Gastrocnemius medialis (tissue), 4 donors: Measurements from ENCODE around the gene BCAT1. TPM values are rescaled to one million over a fixed set of nuclear protein-coding genes. Genes with fewer than 3 reads are reported as not detected.
"Not testable (repeated sequence)": the region's sequence is repeated elsewhere in the genome, so short reads cannot be mapped to it uniquely, and the experiment has no call there.

Experiments
- ATAC-seq, 2 donors: fragments of 150-250 bp; one replicate each; pipeline ENCODE4 v1.9.1; 2016
- DNase-seq, 2 donors: peaks; one replicate each; pipeline ENCODE4 v3.0.0-alpha.2; 2019
- H3K27ac ChIP-seq, 4 donors: fragments of 200-600 bp; sonication (generic); 1 replicate in 1 of 4; 2 replicates in 3 of 4; pipeline ENCODE4 v1.5.1; 2016 to 2018; ENCODE audit warnings: mild to moderate bottlenecking in 2 of 4, moderate library complexity in 1 of 4
- H3K27me3 ChIP-seq, 3 donors: fragments of 200-600 bp; sonication (generic) in 2 of 3; 1 replicate in 1 of 3; 2 replicates in 2 of 3; pipeline versions ENCODE4 v1.5.1 to v1.6.0; 2016 to 2019; ENCODE audit warnings: mild to moderate bottlenecking in 1 of 3, moderate library complexity in 1 of 3
- H3K36me3 ChIP-seq, 2 donors: fragments of 200-600 bp; sonication (generic) in 1 of 2; one replicate each; pipeline ENCODE4 v1.5.1; 2017 to 2018
- H3K4me1 ChIP-seq, 2 donors: fragments of 200-600 bp; sonication (generic) in 1 of 2; one replicate each; pipeline ENCODE4 v1.5.1; 2016 to 2017; ENCODE audit warnings: mild to moderate bottlenecking in 2 of 2
- H3K4me3 ChIP-seq, 4 donors: fragments of 200-600 bp; sonication (generic) in 3 of 4; 1 replicate in 1 of 4; 2 replicates in 3 of 4; pipeline ENCODE4 v1.5.1; 2016 to 2019; ENCODE audit warnings: mild to moderate bottlenecking in 2 of 4
- H3K9me3 ChIP-seq, 3 donors: fragments of 200-600 bp; sonication (generic) in 2 of 3; 1 replicate in 1 of 3; 2 replicates in 2 of 3; pipeline ENCODE4 v1.5.1; 2016 to 2019
- CTCF ChIP-seq, 5 experiments: fragments of 450-650 bp in 3 of 5; fragments of 200-600 bp in 2 of 5; sonication (generic) in 2 of 5; IDR thresholded peaks in 4 of 5; conservative IDR thresholded peaks in 1 of 5; 1 replicate in 4 of 5; 2 replicates in 1 of 5; pipeline ENCODE4 v1.5.1; 2016 to 2019; ENCODE audit warnings: antibody characterized with exemption in 5 of 5, mild to moderate bottlenecking in 3 of 5, moderate library complexity in 3 of 5
- POLR2A ChIP-seq, 2 donors: fragments of 450-650 bp; IDR thresholded peaks; one replicate each; pipeline ENCODE4 v1.6.1; 2017; ENCODE audit warnings: antibody characterized with exemption in 2 of 2, mild to moderate bottlenecking in 2 of 2, moderate library complexity in 2 of 2
- in situ Hi-C, 4 donors: fragments of 200-750 bp; cut with MboI; loops; one replicate each; pipeline versions ENCODE4 v1.15.0 to v1.8.0; 2017; ENCODE audit warnings: low sequenced_read_pairs in 4 of 4
- intact Hi-C: fragments of 100-400 bp; cut with DNase I; formaldehyde crosslinking; loops from one replicate; pipeline ENCODE4 v1.15.1; 2023; ENCODE audit warnings: low total_unique reads
- total RNA-seq, 4 donors: library from RNA; depleted of rRNA; stranded (reverse); fragments of >200 nt; gene quantifications; one replicate each; pipeline versions ENCODE4 v1.1.0 to v1.2.3, GENCODE V29; 2016

BCAT1 gene
- total RNA-seq, 4 donors from 2014 or later: 1.6 to 7.5 (median 3.9) TPM

- Histone ChIP-seq H3K9me3 (no peaks in the 10 kb centered on the region), H3K27me3 (no peaks in the 10 kb centered on the region), H3K27ac (no peak overlapping the region), H3K4me3 (no peak overlapping the region), H3K36me3 (no peaks in the 10 kb centered on the region), H3K4me1 (no peaks in the 10 kb centered on the region)
- in situ Hi-C loops: no loop called here
- intact Hi-C loops: no loop called here
- TF ChIP-seq POLR2A (IDR thresholded peaks at IDR 0.05): no peak
- TF ChIP-seq CTCF (IDR thresholded peaks at IDR 0.05 in 4 of 5, conservative IDR thresholded peaks at IDR 0.05 in 1 of 5): no peak
- no peak for DNase-seq
- no peak for ATAC-seq
Measured at GRCh38 chr12:24933694-24934407, 15.1 kb downstream of the BCAT1 start.

DNA sequence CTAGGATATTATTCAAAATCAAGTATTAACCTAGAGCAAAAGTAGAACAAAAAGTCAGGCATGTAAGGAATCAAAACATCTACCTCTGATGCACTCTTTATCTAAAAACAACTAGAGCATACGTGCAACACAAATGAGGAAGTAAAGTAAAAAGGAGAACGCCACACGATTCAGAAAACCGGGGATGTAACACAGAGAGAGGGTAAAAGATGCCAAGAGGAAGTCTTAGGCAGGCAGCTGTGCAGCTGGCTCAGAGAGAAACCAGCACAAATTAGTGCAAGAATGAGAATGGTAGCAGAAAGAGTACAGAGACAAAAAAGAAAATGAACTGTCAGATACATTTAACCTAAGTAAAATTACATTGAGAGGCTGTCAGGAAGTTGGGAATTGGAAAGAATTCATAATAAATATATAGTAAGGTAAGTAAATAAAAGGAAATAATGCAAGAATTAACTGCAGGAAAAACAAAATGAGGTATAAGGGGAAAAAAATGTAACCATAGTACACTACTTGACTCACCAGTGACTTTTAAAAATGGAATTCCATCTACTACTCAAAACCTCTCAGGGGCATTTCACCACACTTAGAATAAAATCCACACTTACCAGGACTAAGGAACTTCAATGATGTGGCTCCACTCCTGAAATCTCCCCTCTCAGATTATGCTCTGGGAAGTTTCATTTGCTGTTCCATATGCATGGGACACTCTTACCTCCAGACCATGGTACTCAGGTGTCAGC, 17.1 kb downstream of the BCAT1 start:
- intact Hi-C loops (no loop called here), in situ Hi-C loops (no loop called here)
- ATAC-seq: no peak
- H3K27me3 ChIP-seq: no peaks in the 10 kb centered on the region
- H3K4me1 ChIP-seq: no peaks in the 10 kb centered on the region
- H3K36me3 ChIP-seq: no peaks in the 10 kb centered on the region
- no peak overlapping the region for H3K4me3 ChIP-seq
- H3K9me3 ChIP-seq: no peaks in the 10 kb centered on the region
- H3K27ac ChIP-seq: no peak overlapping the region
- DNase-seq: no peak
- TF ChIP-seq CTCF (IDR thresholded peaks at IDR 0.05 in 4 of 5, conservative IDR thresholded peaks at IDR 0.05 in 1 of 5) (no peak), POLR2A (IDR thresholded peaks at IDR 0.05) (no peak)

GRCh38 chr12:24929953-24930352, 18.9 kb downstream of the BCAT1 start:
- TF ChIP-seq POLR2A (IDR thresholded peaks at IDR 0.05) (no peak), CTCF (IDR thresholded peaks at IDR 0.05 in 4 of 5, conservative IDR thresholded peaks at IDR 0.05 in 1 of 5) (no peak)
- intact Hi-C loops: no loop called here
- no peaks in the 10 kb centered on the region for H3K9me3 ChIP-seq
- ATAC-seq (no peak), DNase-seq (no peak)
- H3K4me1 ChIP-seq: no peaks in the 10 kb centered on the region
- in situ Hi-C loops: no loop called here
- H3K27ac ChIP-seq: no peak overlapping the region
- no peaks in the 10 kb centered on the region for H3K36me3 ChIP-seq
- no peak overlapping the region for H3K4me3 ChIP-seq
- H3K27me3 ChIP-seq: no peaks in the 10 kb centered on the region

DNA sequence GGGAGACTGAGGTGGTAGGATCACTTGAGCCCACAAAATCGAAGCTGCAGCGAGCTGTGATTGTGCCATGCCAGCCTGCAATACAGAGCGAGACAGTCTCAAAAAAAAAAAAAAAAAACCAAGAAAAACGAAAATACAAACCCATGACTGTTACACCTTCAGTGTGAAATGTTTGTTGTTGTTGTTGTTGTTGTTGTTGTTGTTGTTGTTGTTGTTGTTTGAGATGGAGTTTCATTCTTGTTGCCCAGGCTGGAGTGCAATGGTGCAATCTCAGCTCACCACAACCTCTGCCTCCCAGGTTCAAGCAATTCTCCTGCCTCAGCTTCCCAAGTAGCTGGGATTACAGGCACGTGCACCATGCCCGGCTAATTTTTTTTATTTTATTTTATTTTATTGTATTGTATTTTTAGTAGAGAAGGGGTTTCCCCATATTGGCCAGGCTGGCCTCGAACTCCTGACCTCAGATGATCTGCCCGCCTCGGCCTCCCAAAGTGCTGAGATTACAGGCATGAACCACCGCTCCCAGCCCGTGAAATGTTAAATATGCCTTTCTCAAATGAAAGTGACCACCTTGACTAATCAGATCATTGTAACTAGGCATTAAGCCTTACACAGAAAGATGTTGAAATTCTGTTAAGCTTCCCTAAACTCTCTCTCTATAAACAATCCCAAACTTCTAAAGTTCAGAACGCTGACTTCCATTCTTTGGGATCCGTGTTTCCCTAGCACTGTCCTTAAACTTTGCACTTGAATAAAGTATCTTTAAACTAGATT, 20.2 kb downstream of the BCAT1 start:
- H3K9me3 ChIP-seq, H3K4me3 ChIP-seq, ATAC-seq, intact Hi-C loops, H3K27ac ChIP-seq, in situ Hi-C loops, DNase-seq, H3K27me3 ChIP-seq, H3K36me3 ChIP-seq, H3K4me1 ChIP-seq: not testable (repeated sequence)

GRCh38 chr12:24928131-24928530, 20.8 kb downstream of the BCAT1 start:
- no peak for DNase-seq
- H3K9me3 ChIP-seq: no peaks in the 10 kb centered on the region
- intact Hi-C loops (no loop called here), in situ Hi-C loops (no loop called here)
- no peak overlapping the region for H3K4me3 ChIP-seq
- no peaks in the 10 kb centered on the region for H3K36me3 ChIP-seq
- no peaks in the 10 kb centered on the region for H3K27me3 ChIP-seq
- TF ChIP-seq POLR2A (IDR thresholded peaks at IDR 0.05) (no peak), CTCF (IDR thresholded peaks at IDR 0.05 in 4 of 5, conservative IDR thresholded peaks at IDR 0.05 in 1 of 5) (no peak)
- H3K27ac ChIP-seq: no peak overlapping the region
- no peaks in the 10 kb centered on the region for H3K4me1 ChIP-seq
- no peak for ATAC-seq

GRCh38 chr12:24926080-24926479, 22.8 kb downstream of the BCAT1 start:
- H3K4me1 ChIP-seq, in situ Hi-C loops, intact Hi-C loops, H3K4me3 ChIP-seq, H3K9me3 ChIP-seq, DNase-seq, ATAC-seq, H3K27ac ChIP-seq, H3K27me3 ChIP-seq, H3K36me3 ChIP-seq: not testable (repeated sequence)
